ENCODE results near the gene GSK3B. TPM values are rescaled to one million over a fixed set of nuclear protein-coding genes. Genes with fewer than 3 reads are reported as not detected.

The GSK3B gene
- total and polyA plus RNA-seq, 10 of the 15 experiments (the other 5 are each of a cell fraction or from before 2014, with no cell fraction given): 8.5 to 49.8 (median 25.5) TPM

DNA sequence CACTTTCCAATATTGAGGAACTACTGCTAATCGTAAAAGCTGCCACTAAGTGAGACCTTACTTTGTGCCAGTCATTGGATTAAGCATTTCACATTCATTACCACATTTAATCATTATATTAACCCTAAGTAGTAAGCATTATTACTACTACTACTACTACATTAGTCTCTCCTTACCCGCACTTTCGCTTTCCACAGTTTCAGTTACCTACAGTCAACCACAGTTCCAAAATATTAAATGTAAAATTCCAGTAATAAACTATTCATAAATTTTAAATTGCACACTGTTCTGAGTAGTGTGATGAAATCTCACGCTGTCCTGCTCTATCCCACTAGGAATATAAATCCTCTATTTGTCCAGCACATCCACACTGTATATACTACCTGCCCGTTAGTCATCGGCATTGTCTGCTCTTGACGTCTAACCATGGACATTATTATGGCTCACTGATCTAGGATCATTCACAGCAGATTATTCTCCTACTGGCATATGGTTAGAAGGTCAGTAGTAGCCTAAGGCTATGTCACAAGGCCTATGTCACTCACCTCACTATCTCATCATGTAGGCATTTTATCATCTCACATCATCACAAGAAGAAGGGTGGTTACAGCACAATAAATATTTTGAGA is 121.1 kb downstream of the GSK3B start:
- ChIA-PET RAD21 (ENCODE audit: unreplicated experiment) (no interaction called here), SMC1A (ENCODE audit: uncharacterized antibody, unreplicated experiment) (interaction anchor here (1.1 to 1.3 kb wide), 2 partner anchors 13 to 118 kb away, joined by 3 read pairs; no protein-coding TSS in a partner anchor), POLR2A (interaction anchor here (0.5 kb wide), 1 partner anchor 41 kb away, joined by 3 read pairs; no protein-coding TSS in a partner anchor), CTCF (no interaction called here)
- H3K4me3 ChIP-seq: no peak overlapping the region
- H3K4me1 ChIP-seq (ENCODE audit: control insufficient read depth, insufficient read depth, low read length): no peaks in the 10 kb centered on the region
- no peaks in the 10 kb centered on the region; the same call in 1 of the 3 replicates for H3K9me3 ChIP-seq (replicated peaks; ENCODE audit: control insufficient read depth, insufficient read depth, low read length)
- intact Hi-C loops (cut with micrococcal nuclease; ENCODE audit: unreplicated experiment): no loop called here
- no TSS peak for BruUV-seq (replicated peaks)
- no peak for DNase-seq (ENCODE audit: low read depth, low spot score)
- H3K27ac ChIP-seq (ENCODE audit: control insufficient read depth, insufficient read depth): no peak overlapping the region
- ATAC-seq: no peak
- TF ChIP-seq ASH2L (IDR thresholded peaks at IDR 0.05; ENCODE audit: borderline replicate concordance, low read depth): no peak
- TF ChIP-seq, protein P1, sequence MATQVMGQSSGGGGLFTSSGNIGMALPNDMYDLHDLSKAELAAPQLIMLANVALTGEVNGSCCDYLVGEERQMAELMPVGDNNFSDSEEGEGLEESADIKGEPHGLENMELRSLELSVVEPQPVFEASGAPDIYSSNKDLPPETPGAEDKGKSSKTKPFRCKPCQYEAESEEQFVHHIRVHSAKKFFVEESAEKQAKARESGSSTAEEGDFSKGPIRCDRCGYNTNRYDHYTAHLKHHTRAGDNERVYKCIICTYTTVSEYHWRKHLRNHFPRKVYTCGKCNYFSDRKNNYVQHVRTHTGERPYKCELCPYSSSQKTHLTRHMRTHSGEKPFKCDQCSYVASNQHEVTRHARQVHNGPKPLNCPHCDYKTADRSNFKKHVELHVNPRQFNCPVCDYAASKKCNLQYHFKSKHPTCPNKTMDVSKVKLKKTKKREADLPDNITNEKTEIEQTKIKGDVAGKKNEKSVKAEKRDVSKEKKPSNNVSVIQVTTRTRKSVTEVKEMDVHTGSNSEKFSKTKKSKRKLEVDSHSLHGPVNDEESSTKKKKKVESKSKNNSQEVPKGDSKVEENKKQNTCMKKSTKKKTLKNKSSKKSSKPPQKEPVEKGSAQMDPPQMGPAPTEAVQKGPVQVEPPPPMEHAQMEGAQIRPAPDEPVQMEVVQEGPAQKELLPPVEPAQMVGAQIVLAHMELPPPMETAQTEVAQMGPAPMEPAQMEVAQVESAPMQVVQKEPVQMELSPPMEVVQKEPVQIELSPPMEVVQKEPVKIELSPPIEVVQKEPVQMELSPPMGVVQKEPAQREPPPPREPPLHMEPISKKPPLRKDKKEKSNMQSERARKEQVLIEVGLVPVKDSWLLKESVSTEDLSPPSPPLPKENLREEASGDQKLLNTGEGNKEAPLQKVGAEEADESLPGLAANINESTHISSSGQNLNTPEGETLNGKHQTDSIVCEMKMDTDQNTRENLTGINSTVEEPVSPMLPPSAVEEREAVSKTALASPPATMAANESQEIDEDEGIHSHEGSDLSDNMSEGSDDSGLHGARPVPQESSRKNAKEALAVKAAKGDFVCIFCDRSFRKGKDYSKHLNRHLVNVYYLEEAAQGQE (IDR thresholded peaks at IDR 0.05; ENCODE audit: low read depth, low read length): no peak
- in situ Hi-C loops (cut with MboI): no loop called here
- WGBS (ENCODE audit: insufficient coverage, insufficient replicate concordance, low lambda C conversion rate, missing lambda C conversion rate): 92% methylated on average over 7 of the region's 7 CpGs
- H3K4me2 ChIP-seq (ENCODE audit: control insufficient read depth, insufficient read depth): no peak overlapping the region
- no peaks in the 10 kb centered on the region for H3K27me3 ChIP-seq (replicated peaks in 1 of 2; ENCODE audit: control insufficient read depth in 2 of 2, insufficient read depth in 2 of 2, low read length in 1 of 2)
- no peak overlapping the region for H2AFZ ChIP-seq (ENCODE audit: control insufficient read depth, low read depth, low read length)
- no peaks in the 10 kb centered on the region for H4K20me1 ChIP-seq (ENCODE audit: control insufficient read depth, insufficient read depth)
- no peaks in the 10 kb centered on the region for H3K36me3 ChIP-seq (ENCODE audit: control insufficient read depth in 2 of 2, insufficient read depth in 2 of 2, low read length in 1 of 2)
- H3K79me2 ChIP-seq (ENCODE audit: control insufficient read depth, insufficient read depth, low read length): peaks cover 37% of the 10 kb centered on the region
- no peak overlapping the region for H3K9ac ChIP-seq (ENCODE audit: control insufficient read depth, insufficient read depth, low read length)
- FAIRE-seq: no peak
